Neural cell (in vitro differentiated cells): ENCODE measurements around the gene ODF2. TPM values are rescaled to one million over a fixed set of nuclear protein-coding genes. Genes with fewer than 3 reads are reported as not detected.

Experiments used
- H2AFZ ChIP-seq: fragments of 200-600, 300-800 bp; sonication (generic), shearing (Covaris generic); 2 replicates; pipeline ENCODE4 v1.6.0; 2014; ENCODE audit warnings: low read depth, mild to moderate bottlenecking, antibody characterized with exemption, low read length, moderate library complexity
- H3F3A ChIP-seq: fragments of 200-600 bp; shearing (Covaris generic); 2 replicates; pipeline ENCODE4 v1.6.1; 2016; ENCODE audit warnings: mild to moderate bottlenecking, moderate library complexity, mixed read lengths, antibody characterized with exemption, low read length; ENCODE audit not compliant: insufficient read depth, poor library complexity, severe bottlenecking
- H3K27ac ChIP-seq: fragments of 200-600, 300-800 bp; sonication (generic), shearing (Covaris generic); 2 replicates; pipeline ENCODE4 v1.5.1; 2014; ENCODE audit warnings: mild to moderate bottlenecking, low read length, moderate library complexity
- H3K27me3 ChIP-seq: fragments of 300-800, 200-600 bp; sonication (generic), shearing (Covaris generic); 2 replicates; pipeline ENCODE4 v1.6.0; 2014; ENCODE audit warnings: mild to moderate bottlenecking, low read depth, low read length, moderate library complexity; ENCODE audit not compliant: insufficient read depth
- H3K36me3 ChIP-seq: fragments of 300-800, 200-600 bp; sonication (generic), shearing (Covaris generic); 2 replicates; pipeline ENCODE4 v1.5.1; 2014; ENCODE audit warnings: mild to moderate bottlenecking, antibody characterized with exemption, low read length, moderate library complexity; ENCODE audit not compliant: insufficient read depth
- H3K4me2 ChIP-seq: fragments of 300-800, 200-600 bp; sonication (generic), shearing (Covaris generic); 2 replicates; pipeline ENCODE4 v1.6.0; 2014; ENCODE audit warnings: mild to moderate bottlenecking, low read length
- H3K4me3 ChIP-seq: fragments of 300-800, 200-600 bp; sonication (generic), shearing (Covaris generic); 2 replicates; pipeline ENCODE4 v1.5.1; 2014; ENCODE audit warnings: mild to moderate bottlenecking, low read length, moderate library complexity
- H3K79me2 ChIP-seq: fragments of 200-600 bp; shearing (Covaris generic); replicated peaks from 2 replicates; pipeline ENCODE4 v1.6.0; 2014; ENCODE audit warnings: mild to moderate bottlenecking, low read length, moderate library complexity; ENCODE audit not compliant: insufficient read depth
- H3K9ac ChIP-seq: fragments of 300-800, 200-600 bp; sonication (generic), shearing (Covaris generic); 2 replicates; pipeline ENCODE4 v1.6.1; 2016; ENCODE audit warnings: mild to moderate bottlenecking, low read length, mixed read lengths
- H3K9me2 ChIP-seq: fragments of 200-600 bp; shearing (Covaris generic); 2 replicates; pipeline ENCODE4 v1.6.1; 2016; ENCODE audit warnings: mild to moderate bottlenecking, low read length, mixed read lengths; ENCODE audit not compliant: insufficient read depth
- H3K9me3 ChIP-seq: fragments of 200-600, 300-800 bp; sonication (generic), shearing (Covaris generic); 2 replicates; pipeline ENCODE4 v1.6.1; 2016; ENCODE audit warnings: mild to moderate bottlenecking, mixed run types, low read length, moderate library complexity, mixed read lengths
- H4K20me1 ChIP-seq: fragments of 200-600 bp; shearing (Covaris generic); 2 replicates; pipeline ENCODE4 v1.6.1; 2016; ENCODE audit warnings: mild to moderate bottlenecking, mixed run types; ENCODE audit not compliant: insufficient read depth
- CTCF ChIP-seq: fragments of 450-650 bp; IDR thresholded peaks from 2 replicates; pipeline ENCODE4 v1.5.1; 2014; ENCODE audit warnings: antibody characterized with exemption, mild to moderate bottlenecking, moderate library complexity; ENCODE audit not compliant: poor library complexity, severe bottlenecking
- EP300 ChIP-seq: fragments of 450-650 bp; conservative IDR thresholded peaks from 2 replicates; pipeline ENCODE4 v1.6.1; 2014; ENCODE audit warnings: antibody characterized with exemption, mild to moderate bottlenecking, moderate library complexity; ENCODE audit not compliant: poor library complexity, severe bottlenecking
- EZH2 ChIP-seq: fragments of 200-600, 300-800 bp; shearing (Covaris generic), sonication (generic); IDR thresholded peaks from 2 replicates; pipeline ENCODE4 v1.6.1; 2014; ENCODE audit warnings: antibody characterized with exemption, low read length, borderline replicate concordance, mild to moderate bottlenecking; ENCODE audit not compliant: insufficient read depth, poor library complexity, severe bottlenecking
- MXI1 ChIP-seq: fragments of 450-650 bp; conservative IDR thresholded peaks from 2 replicates; pipeline ENCODE4 v1.6.1; 2014; ENCODE audit warnings: antibody characterized with exemption, mild to moderate bottlenecking; ENCODE audit not compliant: poor library complexity, severe bottlenecking
- POLR2AphosphoS5 ChIP-seq: IDR thresholded peaks from 2 replicates; pipeline ENCODE4 v1.6.1; 2012
- RAD21 ChIP-seq: fragments of 450-650 bp; conservative IDR thresholded peaks from 2 replicates; pipeline ENCODE4 v1.6.1; 2014; ENCODE audit warnings: antibody characterized with exemption, mild to moderate bottlenecking, moderate library complexity
- REST ChIP-seq: IDR thresholded peaks from 2 replicates; pipeline ENCODE4 v1.6.1; 2012; ENCODE audit warnings: borderline replicate concordance
- SMC3 ChIP-seq: fragments of 450-650 bp; conservative IDR thresholded peaks from 2 replicates; pipeline ENCODE4 v1.6.1; 2014; ENCODE audit warnings: antibody characterized with exemption, mild to moderate bottlenecking, moderate library complexity; ENCODE audit not compliant: poor library complexity
- TAF1 ChIP-seq: IDR thresholded peaks from 2 replicates; pipeline ENCODE4 v1.6.1; 2012; ENCODE audit warnings: low read depth
- polyA plus RNA-seq: library from polyadenylated mRNA; depleted of rRNA; stranded (reverse); fragments of >200 nt; gene quantifications from 2 replicates; pipeline ENCODE4 v1.2.3, GENCODE V29; 2014

ODF2 gene
- polyA plus RNA-seq, 1 donor from 2014 or later: 39.3 TPM

GRCh38 chr9:128409978-128410377, 45.8 kb upstream of the ODF2 start:
- Histone ChIP-seq H2AFZ (no peak overlapping the region), H4K20me1 (no peaks in the 10 kb centered on the region), H3K27me3 (peaks cover 44% of the 10 kb centered on the region), H3K9me2 (no peaks in the 10 kb centered on the region), H3K27ac (no peak overlapping the region), H3K9me3 (no peaks in the 10 kb centered on the region), H3K9ac (no peak overlapping the region), H3K79me2 (no peaks in the 10 kb centered on the region), H3K4me3 (no peak overlapping the region), H3F3A (no peaks in the 10 kb centered on the region), H3K36me3 (no peaks in the 10 kb centered on the region), H3K4me2 (no peak overlapping the region)
- TF ChIP-seq CTCF (no peak), RAD21 (no peak)

- no peak overlapping the region for H2AFZ ChIP-seq
- no peak overlapping the region for H3K27ac ChIP-seq
- H4K20me1 ChIP-seq: no peaks in the 10 kb centered on the region
- no peak overlapping the region for H3K4me2 ChIP-seq
- H3K4me3 ChIP-seq: no peak overlapping the region
- H3K9ac ChIP-seq: no peak overlapping the region
- H3F3A ChIP-seq: no peaks in the 10 kb centered on the region
- H3K9me2 ChIP-seq: no peaks in the 10 kb centered on the region
- no peaks in the 10 kb centered on the region for H3K36me3 ChIP-seq
- H3K9me3 ChIP-seq: no peaks in the 10 kb centered on the region
- TF ChIP-seq CTCF: no peak
- no peak for TF ChIP-seq EP300
- TF ChIP-seq MXI1: no peak
- TF ChIP-seq REST: no peak
- TF ChIP-seq EZH2: no peak
- no peak for TF ChIP-seq RAD21
- no peak for TF ChIP-seq TAF1
- no peak for TF ChIP-seq POLR2AphosphoS5
- no peak for TF ChIP-seq SMC3
- H3K27me3 ChIP-seq: peaks cover 54% of the 10 kb centered on the region
- no peaks in the 10 kb centered on the region for H3K79me2 ChIP-seq
These were observed 44.3 kb upstream of the ODF2 start for GRCh38 chr9:128411364-128412119.
